GM12878 (cell line): Measurements from ENCODE around the gene SMURF1. TPM values are rescaled to one million over a fixed set of nuclear protein-coding genes. Genes with fewer than 3 reads are reported as not detected.

Source experiments
- ATAC-seq: fragments of 200-7000 bp; cut with Tn5 transposase; 3 replicates; pipeline ENCODE4 v1.9.1; 2020; ENCODE audit warnings: mild to moderate bottlenecking, moderate library complexity
- BruUV-seq: library from RNA; stranded (reverse); fragments of 400-500 nt; replicated peaks from 2 replicates; lab custom pipeline; 2021; lab: Mats Ljungman, UMichigan
- CTCF ChIA-PET: fragments of 300-600 bp; sonication (Branson Sonifier 250); formaldehyde crosslinking; extraction: SDS; loops from one replicate; lab custom pipeline; 2021; ENCODE audit warnings: inconsistent platforms; lab: Yijun Ruan, JAX
- POLR2A ChIA-PET: fragments of 350-600 bp; formaldehyde crosslinking; extraction: SDS; loops from one replicate; lab custom pipeline; 2021; ENCODE audit warnings: inconsistent platforms; lab: Charles Lee
- RAD21 ChIA-PET: fragments of 300-600 bp; sonication (Branson Sonifier 250); formaldehyde crosslinking; loops from one replicate; lab custom pipeline; 2023; ENCODE audit warnings: antibody characterized with exemption; ENCODE audit not compliant: unreplicated experiment; lab: Charles Lee
- SMC1A ChIA-PET: fragments of 300-600 bp; sonication (Branson Sonifier 250); formaldehyde crosslinking; loops from one replicate; lab custom pipeline; 2023; ENCODE audit not compliant: unreplicated experiment, uncharacterized antibody; lab: Charles Lee
- DNase-seq: peaks from one replicate; pipeline ENCODE4 v3.0.0-alpha.2; 2011; ENCODE audit warnings: low read depth, low spot score
- FAIRE-seq: peaks from 3 replicates; lab custom pipeline; 2011; peaks lifted over from hg19 to GRCh38; lab: Jason Lieb, UNC
- H2AFZ ChIP-seq: 2 replicates; pipeline ENCODE4 v1.6.0; 2011; ENCODE audit warnings: low read depth, low read length, control low read depth; ENCODE audit not compliant: control insufficient read depth
- H3K27ac ChIP-seq: 2 replicates; pipeline ENCODE4 v1.5.1; 2011; ENCODE audit warnings: control low read depth; ENCODE audit not compliant: control insufficient read depth, insufficient read depth
- H3K27me3 ChIP-seq, 2 experiments: replicated peaks in 1 of 2; 2 replicates each; pipeline versions ENCODE4 v1.6.0 to v1.6.1; 2011; ENCODE audit warnings: low read length in 1 of 2; ENCODE audit not compliant: control insufficient read depth in 2 of 2, insufficient read depth in 2 of 2
- H3K36me3 ChIP-seq, 2 experiments: 2 replicates each; pipeline ENCODE4 v1.5.1; 2011; ENCODE audit warnings: low read length in 1 of 2; ENCODE audit not compliant: control insufficient read depth in 2 of 2, insufficient read depth in 2 of 2
- H3K4me1 ChIP-seq: 2 replicates; pipeline ENCODE4 v1.6.1; 2011; ENCODE audit warnings: mild to moderate bottlenecking, low read length, moderate library complexity, mixed read lengths; ENCODE audit not compliant: control insufficient read depth, insufficient read depth
- H3K4me2 ChIP-seq: 2 replicates; pipeline ENCODE4 v1.6.0; 2011; ENCODE audit warnings: control low read depth; ENCODE audit not compliant: control insufficient read depth, insufficient read depth
- H3K4me3 ChIP-seq: fragments of 200-600 bp; sonication (generic); 2 replicates; pipeline ENCODE4 v1.5.1; 2016
- H3K79me2 ChIP-seq: 2 replicates; pipeline ENCODE4 v1.6.0; 2011; ENCODE audit warnings: low read length; ENCODE audit not compliant: control insufficient read depth, insufficient read depth
- H3K9ac ChIP-seq: 2 replicates; pipeline ENCODE4 v1.8.0; 2011; ENCODE audit warnings: low read length, control low read depth, mixed read lengths; ENCODE audit not compliant: control insufficient read depth, insufficient read depth
- H3K9me3 ChIP-seq: replicated peaks from 3 replicates; pipeline ENCODE4 v1.5.1; 2011; ENCODE audit warnings: mild to moderate bottlenecking, low read length; ENCODE audit not compliant: control insufficient read depth, insufficient read depth
- H4K20me1 ChIP-seq: 2 replicates; pipeline ENCODE4 v1.6.0; 2011; ENCODE audit not compliant: control insufficient read depth, insufficient read depth
- CBX3 ChIP-seq: fragments of 200-600 bp; sonication (generic); IDR thresholded peaks from 2 replicates; pipeline ENCODE4 v1.6.1; 2016; ENCODE audit warnings: low read depth, borderline replicate concordance
- CEBPZ ChIP-seq: fragments of 150-350 bp; IDR thresholded peaks from 2 replicates; pipeline ENCODE4 v1.6.1; 2016; ENCODE audit warnings: low read depth, low read length
- E2F4 ChIP-seq: IDR thresholded peaks from 2 replicates; pipeline ENCODE4 v1.6.1; 2012; ENCODE audit warnings: low read depth, low read length, improper control_type of control experiment
- EGR1 ChIP-seq, 2 experiments: IDR thresholded peaks; 1 replicate in 1 of 2; 2 replicates in 1 of 2; pipeline ENCODE4 v1.6.1; 2011 to 2012; ENCODE audit warnings: low read depth in 2 of 2, low read length in 2 of 2, borderline replicate concordance in 1 of 2, mild to moderate bottlenecking in 1 of 2, moderate library complexity in 1 of 2
- EP300 ChIP-seq, 2 experiments: fragments of 150-350 bp in 1 of 2; IDR thresholded peaks; 2 replicates each; pipeline ENCODE4 v1.6.1; 2011 to 2012; ENCODE audit warnings: low read depth in 2 of 2, low read length in 2 of 2, borderline replicate concordance in 1 of 2, improper control_type of control experiment in 1 of 2, inconsistent platforms in 1 of 2; ENCODE audit not compliant: control insufficient read depth in 1 of 2
- MXI1 ChIP-seq: fragments of 150-350 bp; IDR thresholded peaks from 2 replicates; pipeline ENCODE4 v1.6.1; 2011; ENCODE audit warnings: low read depth, mild to moderate bottlenecking, inconsistent platforms, low read length, improper control_type of control experiment
- MYB ChIP-seq: fragments of 150-350 bp; IDR thresholded peaks from 2 replicates; pipeline ENCODE4 v1.6.1; 2014; ENCODE audit warnings: mild to moderate bottlenecking, low read depth, low read length, borderline replicate concordance
- NBN ChIP-seq: fragments of 450-650 bp; IDR thresholded peaks from 2 replicates; pipeline ENCODE4 v1.6.1; 2016
- USF1 ChIP-seq: IDR thresholded peaks from 2 replicates; pipeline ENCODE4 v1.6.1; 2011; ENCODE audit warnings: borderline replicate concordance, low read depth, mild to moderate bottlenecking, moderate library complexity, mixed read lengths, low read length; ENCODE audit not compliant: insufficient read depth; ENCODE audit errors: extremely low read length
- YY1 ChIP-seq: IDR thresholded peaks from 2 replicates; pipeline ENCODE4 v1.6.1; 2011; ENCODE audit warnings: low read depth, mild to moderate bottlenecking, low read length
- ZBTB40 ChIP-seq: fragments of 450-650 bp; IDR thresholded peaks from 2 replicates; pipeline ENCODE4 v1.6.1; 2016; ENCODE audit warnings: mild to moderate bottlenecking, moderate library complexity, borderline replicate concordance
- WGBS: methylation state at CpG from one replicate; pipeline ENCODE4 v1.1.6; 2016; ENCODE audit warnings: low lambda C conversion rate; ENCODE audit not compliant: insufficient replicate concordance, insufficient coverage; ENCODE audit errors: missing lambda C conversion rate; 5-methylcytosine and 5-hydroxymethylcytosine counted together
- in situ Hi-C: fragments of 300-500 bp; cut with MboI; formaldehyde crosslinking; loops from 9 replicates; pipeline ENCODE4 v1.14.3; 2018; ENCODE audit warnings: mixed read lengths
- intact Hi-C: fragments of 100-400 bp; cut with micrococcal nuclease; formaldehyde crosslinking; loops from one replicate; pipeline ENCODE4 v1.14.2; 2022; ENCODE audit not compliant: unreplicated experiment
- polyA plus RNA-seq, 11 experiments: library from polyadenylated mRNA; depleted of rRNA in 4 of 11; unstranded in 6 of 11; stranded (reverse) in 5 of 11; fragments of >200 nt; fragmentation: Nextera tagmentation in 4 of 11; fragmentation: Illumina TruSeq in 1 of 11; extraction: Ambion mirVana in 4 of 11; extraction: Trizol in 1 of 11; gene quantifications; 1 replicate in 1 of 11; 2 replicates in 10 of 11; pipeline versions ENCODE4 v1.2.1 to v1.2.3, GENCODE V29; 2011 to 2016; ENCODE audit warnings: inconsistent platforms in 2 of 11, missing spikeins in 2 of 11, low read depth in 1 of 11
- total RNA-seq, 4 experiments: library from RNA; depleted of rRNA in 3 of 4; stranded (reverse); fragments of >200 nt in 3 of 4; fragmentation: Illumina TruSeq in 1 of 4; extraction: Trizol in 1 of 4; gene quantifications; 2 replicates each; pipeline versions ENCODE4 v1.2.1 to v1.2.3, GENCODE V29; 2013 to 2021

SMURF1 gene
- total and polyA plus RNA-seq, 10 of the 15 experiments (the other 5 are each of a cell fraction or from before 2014, with no cell fraction given) = 0.76 to 14.0 (median 7.9) TPM

- no TSS peak for BruUV-seq
- Histone ChIP-seq H3K4me2 (no peak overlapping the region), H3K27me3 (no peaks in the 10 kb centered on the region), H3K9ac (no peak overlapping the region), H3K27ac (no peak overlapping the region), H3K79me2 (no peaks in the 10 kb centered on the region), H3K4me1 (no peaks in the 10 kb centered on the region), H3K4me3 (no peak overlapping the region), H2AFZ (no peak overlapping the region), H4K20me1 (no peaks in the 10 kb centered on the region), H3K36me3 (peaks cover 31 to 48% of the 10 kb centered on the region in 2 experiments), H3K9me3 (no peaks in the 10 kb centered on the region; the same call in 2 of the 3 replicates)
- FAIRE-seq (no peak), ATAC-seq (no peak; the same call in 2 of the 3 replicates), DNase-seq (no peak)
- ChIA-PET CTCF (interaction anchor here (0.9 to 1.6 kb wide), 3 partner anchors 11 to 300 kb away, joined by 3 to 4 read pairs (median 3); no protein-coding TSS in a partner anchor), POLR2A (no interaction called here), RAD21 (no interaction called here), SMC1A (no interaction called here)
- intact Hi-C loops = no loop called here
- in situ Hi-C loops = no loop called here
- WGBS = 94% methylated on average over 25 of the region's 25 CpGs
- TF ChIP-seq CBX3 (no peak), USF1 (no peak), NBN (no peak), E2F4 (no peak), CEBPZ (no peak), YY1 (no peak), MXI1 (no peak), EP300 (IDR thresholded peaks at IDR 0.05; ENCODE audit: borderline replicate concordance in 1 of 2, control insufficient read depth in 1 of 2, low read depth in 2 of 2, low read length in 2 of 2) (no peak), ZBTB40 (no peak), MYB (no peak), EGR1 (IDR thresholded peaks at IDR 0.05; ENCODE audit: borderline replicate concordance in 1 of 2, low read depth in 2 of 2, low read length in 2 of 2) (no peak)
Observed at GRCh38 chr7:99013266-99014112, 130.4 kb downstream of the SMURF1 start.
